HEK293 (cell line): ENCODE results near the gene TMEM37.

ENCODE experiments used
- BCL11A ChIP-seq: fragments of 450-650 bp; formaldehyde crosslinking; IDR thresholded peaks from 2 replicates; pipeline ENCODE4 v1.5.1; 2016; ENCODE audit warnings: low read depth, missing biosample characterization, missing genetic modification characterization
- CTCF ChIP-seq: fragments of 450-650 bp; formaldehyde crosslinking; IDR thresholded peaks from 2 replicates; pipeline ENCODE4 v1.5.1; 2016; ENCODE audit warnings: missing biosample characterization, missing genetic modification characterization
- SP7 ChIP-seq: fragments of 450-650 bp; formaldehyde crosslinking; IDR thresholded peaks from 2 replicates; pipeline ENCODE4 v1.5.1; 2016; ENCODE audit warnings: missing biosample characterization, missing genetic modification characterization
- YY1 ChIP-seq: fragments of 450-650 bp; formaldehyde crosslinking; IDR thresholded peaks from 2 replicates; pipeline ENCODE4 v1.5.1; 2018; ENCODE audit warnings: missing biosample characterization, missing genetic modification characterization
- ZBTB49 ChIP-seq: fragments of 450-650 bp; formaldehyde crosslinking; IDR thresholded peaks from 2 replicates; pipeline ENCODE4 v1.5.1; 2016; ENCODE audit warnings: missing biosample characterization, missing genetic modification characterization, low read depth
- ZNF174 ChIP-seq: fragments of 450-650 bp; formaldehyde crosslinking; IDR thresholded peaks from 2 replicates; pipeline ENCODE4 v1.5.0; 2017; ENCODE audit warnings: missing biosample characterization, mild to moderate bottlenecking, missing genetic modification characterization
- ZNF274 ChIP-seq, 2 experiments: fragments of 200-500 bp in 1 of 2; fragments of 450-650 bp in 1 of 2; sonication (Bioruptor generic) in 1 of 2; formaldehyde crosslinking in 1 of 2; IDR thresholded peaks; 2 replicates each; pipeline versions ENCODE4 v1.5.1 to v1.6.1; 2014 to 2016; ENCODE audit warnings: borderline replicate concordance in 1 of 2, inconsistent platforms in 1 of 2, low read length in 1 of 2, missing biosample characterization in 1 of 2, missing genetic modification characterization in 1 of 2
- ZNF302 ChIP-seq: fragments of 450-650 bp; formaldehyde crosslinking; IDR thresholded peaks from 2 replicates; pipeline ENCODE4 v1.5.1; 2016; ENCODE audit warnings: missing biosample characterization, missing genetic modification characterization, low read depth
- ZNF513 ChIP-seq: fragments of 450-650 bp; IDR thresholded peaks from 2 replicates; pipeline ENCODE4 v1.5.1; 2018; ENCODE audit warnings: missing biosample characterization, missing genetic modification characterization
- ZNF792 ChIP-seq: fragments of 450-650 bp; formaldehyde crosslinking; IDR thresholded peaks from 2 replicates; pipeline ENCODE4 v1.5.1; 2016; ENCODE audit warnings: missing biosample characterization, missing genetic modification characterization

- TF ChIP-seq ZBTB49 (no peak), ZNF513 (tag by site-specific recombination) (no peak), ZNF792 (tag by site-specific recombination) (no peak), ZNF174 (tag by site-specific recombination) (no peak), SP7 (tag by site-specific recombination) (no peak), YY1 (tag by site-specific recombination) (no peak), CTCF (no peak), ZNF302 (no peak), BCL11A (tag by site-specific recombination) (no peak), ZNF274 (IDR thresholded peaks at IDR 0.05; ENCODE audit: low read length) (no peak), ZNF274 (tag by site-specific recombination; IDR thresholded peaks at IDR 0.05; ENCODE audit: borderline replicate concordance) (no peak)
Observed at GRCh38 chr2:119426396-119426675, 5.3 kb upstream of the TMEM37 start.
